ENCODE results near the gene DUSP23. TPM values are rescaled to one million over a fixed set of nuclear protein-coding genes. Genes with fewer than 3 reads are reported as not detected.

Gene DUSP23
- total RNA-seq, result 100 to 1,000 TPM in 1 of 4 donors, 10 to 100 TPM in 3; 66.8 to 103 (median 74.2) TPM

GRCh38 chr1:159780583-159781582, at the start of gene DUSP23:
TSS of gene DUSP23 (plus strand) at chr1:159780962. CDS start at chr1:159781101, 139 bp downstream.
- H3K4me1 ChIP-seq, result peaks cover 0 to 3% (median 0%) of the 10 kb centered on the region in 4 donors
- no peaks in the 10 kb centered on the region for H3K9me3 ChIP-seq
- no peaks in the 10 kb centered on the region for H3K27me3 ChIP-seq
- peak within 1 kb of the TSS; percentile 69 to 90 (median 79) for H3K4me3 ChIP-seq
- DNase-seq, result peak; percentile 94 to 99 (median 99)
- H3K36me3 ChIP-seq, result no peaks in the 10 kb centered on the region
- TF ChIP-seq CTCF (IDR thresholded peaks at IDR 0.05), result peak; percentile 81 to 99 (median 94)
- peak; percentile 71 to 85 for TF ChIP-seq POLR2A (IDR thresholded peaks at IDR 0.05)
- H3K27ac ChIP-seq, result peak within 1 kb of the TSS; percentile 74 to 85 (median 78)

GRCh38 chr1:159737238-159737916, 43.4 kb upstream of the DUSP23 start:
- Histone ChIP-seq H3K9me3 (no peaks in the 10 kb centered on the region), H3K4me1 (no peaks in the 10 kb centered on the region), H3K36me3 (no peaks in the 10 kb centered on the region), H3K4me3 (no peak overlapping the region), H3K27ac (no peak overlapping the region), H3K27me3 (no peaks in the 10 kb centered on the region)
- TF ChIP-seq POLR2A (IDR thresholded peaks at IDR 0.05) (no peak), CTCF (IDR thresholded peaks at IDR 0.05) (no peak)
- DNase-seq, result no peak

DNA sequence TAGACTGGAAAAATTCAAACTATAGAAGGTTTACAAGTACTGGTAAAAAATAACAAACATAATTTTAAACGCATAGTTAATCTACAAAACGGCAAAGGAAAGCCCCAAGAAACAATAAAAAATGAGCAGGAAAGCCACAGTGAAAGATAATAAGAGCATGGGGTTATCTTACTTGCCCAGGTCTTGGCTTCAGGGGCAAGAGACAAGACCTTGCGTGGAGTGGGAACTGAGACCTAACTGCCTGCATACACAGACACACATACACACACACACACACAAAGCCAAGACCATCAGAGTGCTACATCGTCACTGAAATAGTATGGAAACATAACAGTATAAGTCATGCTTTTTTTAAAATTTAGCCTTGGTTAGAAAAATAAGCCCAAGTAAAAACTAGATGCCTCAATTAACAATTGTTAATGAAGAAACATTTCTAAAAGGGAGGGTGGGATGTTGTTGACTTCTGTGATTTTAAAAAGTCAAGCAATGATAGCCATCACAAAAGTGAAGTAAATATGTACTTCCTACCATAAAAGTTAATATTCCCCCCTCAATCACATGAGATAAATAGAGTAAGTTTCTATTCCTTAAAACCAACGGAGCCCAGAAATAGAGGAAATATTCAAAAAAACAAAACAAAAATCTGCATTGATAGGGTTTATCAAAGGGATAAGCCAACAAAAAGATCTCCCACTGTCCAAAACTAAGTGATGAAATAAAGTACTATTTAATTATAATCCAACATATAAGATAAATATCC, 36.9 kb upstream of the DUSP23 start:
- no peak overlapping the region for H3K4me3 ChIP-seq
- no peaks in the 10 kb centered on the region for H3K4me1 ChIP-seq
- H3K27me3 ChIP-seq, result no peaks in the 10 kb centered on the region
- H3K9me3 ChIP-seq, result no peaks in the 10 kb centered on the region
- H3K36me3 ChIP-seq, result no peaks in the 10 kb centered on the region
- no peak overlapping the region for H3K27ac ChIP-seq
- no peak for DNase-seq
- TF ChIP-seq POLR2A (IDR thresholded peaks at IDR 0.05), result no peak
- no peak for TF ChIP-seq CTCF (IDR thresholded peaks at IDR 0.05)

DNA sequence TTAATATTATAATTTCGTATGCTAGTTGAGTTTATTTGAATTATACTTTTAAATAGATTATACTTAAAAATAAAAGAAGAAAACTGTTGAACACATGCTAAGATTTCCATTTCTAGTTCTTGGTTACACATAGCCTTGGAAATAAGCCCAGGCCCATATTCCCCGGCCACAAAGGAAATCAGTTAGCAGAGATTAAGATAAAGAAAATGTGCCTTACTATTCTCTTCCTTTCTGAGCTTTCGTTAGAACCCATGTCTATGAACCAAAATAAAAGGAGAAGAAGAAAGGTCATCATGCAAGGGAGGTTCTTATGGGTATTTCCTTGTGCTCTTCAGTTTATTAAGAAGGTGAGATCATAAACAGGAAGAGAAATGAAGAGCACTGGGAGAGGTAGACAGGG, 34.1 kb upstream of the DUSP23 start:
- no peaks in the 10 kb centered on the region for H3K27me3 ChIP-seq
- no peak overlapping the region for H3K4me3 ChIP-seq
- no peaks in the 10 kb centered on the region for H3K4me1 ChIP-seq
- no peaks in the 10 kb centered on the region for H3K36me3 ChIP-seq
- TF ChIP-seq CTCF (IDR thresholded peaks at IDR 0.05) (no peak), POLR2A (IDR thresholded peaks at IDR 0.05) (no peak)
- no peak for DNase-seq
- no peaks in the 10 kb centered on the region for H3K9me3 ChIP-seq
- H3K27ac ChIP-seq, result no peak overlapping the region

- no peak for DNase-seq
- Histone ChIP-seq H3K4me1 (peaks cover 0 to 3% (median 0%) of the 10 kb centered on the region in 4 donors), H3K9me3 (no peaks in the 10 kb centered on the region), H3K27me3 (no peaks in the 10 kb centered on the region), H3K4me3 (no peak overlapping the region), H3K36me3 (no peaks in the 10 kb centered on the region), H3K27ac (no peak overlapping the region)
- TF ChIP-seq CTCF (IDR thresholded peaks at IDR 0.05), result no peak
- no peak for TF ChIP-seq POLR2A (IDR thresholded peaks at IDR 0.05)
Measured at GRCh38 chr1:159748370-159748769, 32.4 kb upstream of the DUSP23 start.

Measured in Peyer's patch (tissue), 4 donors.